Measurements from ENCODE around the gene PHACTR4.

GRCh38 chr1:28503117-28503516, 133.6 kb downstream of the PHACTR4 start:
- TF ChIP-seq POLR2A (IDR thresholded peaks at IDR 0.05) (no peak), CTCF (IDR thresholded peaks at IDR 0.05) (no peak)
